ENCODE results near the gene ZNF157.
A peak's percentile ranks its signal among the peaks of the same experiment; 100 is the strongest.
"Not testable (repeated sequence)": the region's sequence is repeated elsewhere in the genome, so short reads cannot be mapped to it uniquely, and the experiment has no call there.

ZNF157 gene

DNA sequence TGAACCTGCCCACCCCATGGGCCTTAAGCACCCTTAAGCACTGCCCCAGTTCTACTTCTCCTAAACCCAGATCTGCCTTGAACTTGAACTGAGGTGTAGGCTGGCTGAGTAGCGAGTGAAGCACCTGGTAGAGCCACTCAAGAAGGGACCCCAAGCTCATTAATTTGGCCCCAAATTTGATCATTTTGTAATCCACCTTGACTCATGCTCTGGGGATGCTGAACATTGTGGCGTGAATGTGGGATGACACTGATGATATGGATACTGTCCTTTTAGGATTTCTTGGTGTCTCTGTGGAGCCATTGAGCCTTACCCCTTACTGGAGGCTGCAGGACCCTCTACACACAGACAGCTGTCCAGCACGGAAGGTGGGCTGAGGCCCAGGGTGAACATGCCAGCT lies at the start of gene ZNF157:
Gene ZNF157, plus strand, starts transcription at position 301 of the 400 bp plus-strand sequence. Its CDS starts 91 bp downstream, at position 392.
- DNase-seq (ENCODE audit: low spot score): no peak

DNA sequence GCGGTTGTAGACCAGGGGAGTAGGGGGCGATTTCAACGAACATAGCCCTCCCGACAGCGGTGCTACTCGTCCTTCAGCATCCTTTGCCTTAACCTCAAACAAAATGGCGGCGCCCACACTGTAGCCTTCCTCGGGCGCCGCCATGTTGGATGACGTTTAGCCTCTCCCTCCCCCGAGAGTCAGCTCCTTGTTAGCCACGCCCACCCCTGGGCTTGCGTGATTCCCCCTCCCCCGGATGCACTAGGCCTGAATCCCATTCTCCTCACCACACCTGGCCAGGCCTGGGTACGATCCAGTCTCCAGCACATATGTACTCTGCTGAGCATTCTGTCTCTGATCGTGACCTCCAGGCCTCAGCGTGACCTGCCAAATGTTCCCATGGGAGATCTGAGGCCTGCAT lies 49.0 kb upstream of the ZNF157 start:
- DNase-seq (ENCODE audit: low spot score): no peak

- DNase-seq (ENCODE audit: low spot score): no peak
Observed at GRCh38 chrX:47321823-47322371, 48.5 kb upstream of the ZNF157 start.

DNA sequence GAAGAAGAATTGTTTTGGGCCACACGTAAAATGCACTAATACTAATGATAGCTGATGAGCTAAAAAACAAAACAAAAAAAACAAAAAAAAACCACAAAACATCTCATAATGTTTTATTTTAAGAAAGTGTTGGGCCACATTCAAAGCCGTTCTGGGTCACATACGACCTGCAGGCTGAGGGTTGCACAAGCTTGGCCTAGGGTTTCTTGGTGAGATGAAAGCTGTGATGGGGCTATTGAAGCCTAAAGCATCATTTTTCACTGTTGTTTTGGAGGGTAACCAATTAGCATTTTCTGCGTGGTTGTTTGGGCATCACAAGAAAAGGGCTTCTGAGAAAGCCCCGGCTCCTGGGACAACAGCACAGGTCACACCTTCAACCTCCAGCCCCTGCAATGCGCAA lies 42.5 kb upstream of the ZNF157 start:
- DNase-seq (ENCODE audit: low spot score): no peak

DNA sequence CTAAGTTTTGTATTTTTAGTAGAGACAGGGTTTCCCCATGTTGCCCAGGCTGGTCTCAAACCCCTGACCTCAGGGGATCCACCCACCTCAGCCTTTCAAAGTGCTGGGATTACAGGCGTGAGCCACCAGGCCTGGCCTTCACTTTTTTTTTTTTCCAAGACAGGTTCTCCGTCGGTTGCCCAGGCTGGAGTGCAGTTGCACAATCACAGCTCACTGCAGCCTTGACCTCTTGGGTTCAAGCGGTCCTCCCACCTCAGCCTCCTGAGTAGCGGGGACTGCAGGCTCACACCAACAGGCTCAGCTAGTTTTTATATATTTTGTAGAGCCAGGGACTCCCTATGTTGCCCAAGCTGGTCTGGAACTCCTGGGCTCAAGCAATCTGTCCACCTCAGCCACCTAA lies 37.6 kb upstream of the ZNF157 start:
- not testable (repeated sequence) for DNase-seq (ENCODE audit: low spot score)

DNA sequence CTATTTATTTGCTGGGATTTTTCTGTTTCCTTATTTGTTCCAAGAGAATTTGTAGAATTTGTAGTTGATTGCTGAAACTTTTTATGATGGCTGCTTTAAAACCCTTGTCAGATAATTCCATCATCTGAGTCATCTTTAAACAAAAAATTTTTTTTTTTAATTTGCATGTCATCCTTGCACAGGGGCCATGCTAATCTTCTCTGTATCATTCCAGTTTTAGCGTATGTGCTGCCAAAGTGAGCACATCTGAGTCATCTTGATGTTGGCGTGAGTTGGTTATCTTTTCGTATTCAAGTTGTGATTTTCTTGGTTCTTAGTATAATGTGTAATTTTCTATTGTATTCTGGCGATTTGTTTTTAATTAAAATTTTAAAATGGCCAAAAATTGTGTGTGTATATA lies 18.7 kb upstream of the ZNF157 start:
- DNase-seq (ENCODE audit: low spot score): no peak

DNA sequence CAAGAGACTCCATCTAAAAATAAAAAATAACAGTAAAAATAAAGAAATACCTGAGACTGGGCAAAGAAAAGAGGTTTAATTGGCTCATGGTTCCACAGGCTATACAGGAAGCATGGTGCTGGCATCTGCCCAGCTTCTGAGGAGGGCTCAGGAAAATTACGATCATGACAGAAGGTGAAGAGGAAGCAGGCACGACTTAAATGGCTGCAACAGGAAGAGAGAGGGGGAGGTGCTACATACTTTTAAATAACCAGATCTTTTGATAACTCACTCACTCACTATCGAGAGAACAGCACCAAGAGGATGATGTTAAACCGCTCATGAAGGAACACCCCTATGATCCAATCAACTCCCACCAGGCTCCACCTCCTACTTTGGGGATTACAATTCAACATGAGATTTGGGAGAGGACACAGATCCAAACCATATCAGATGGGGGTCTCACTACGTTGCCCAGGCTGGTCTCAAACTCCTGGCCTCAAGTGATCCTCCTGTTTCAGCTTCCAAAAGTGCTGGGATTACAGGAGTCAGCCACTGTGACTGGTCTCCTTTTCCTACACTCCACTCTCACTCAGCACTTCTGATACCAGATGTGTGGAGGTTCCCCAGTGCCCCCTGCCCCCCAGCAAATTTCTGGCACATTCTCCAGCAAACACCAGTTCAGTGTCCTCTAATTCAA lies 11.9 kb upstream of the ZNF157 start:
- DNase-seq (ENCODE audit: low spot score): no peak

DNA sequence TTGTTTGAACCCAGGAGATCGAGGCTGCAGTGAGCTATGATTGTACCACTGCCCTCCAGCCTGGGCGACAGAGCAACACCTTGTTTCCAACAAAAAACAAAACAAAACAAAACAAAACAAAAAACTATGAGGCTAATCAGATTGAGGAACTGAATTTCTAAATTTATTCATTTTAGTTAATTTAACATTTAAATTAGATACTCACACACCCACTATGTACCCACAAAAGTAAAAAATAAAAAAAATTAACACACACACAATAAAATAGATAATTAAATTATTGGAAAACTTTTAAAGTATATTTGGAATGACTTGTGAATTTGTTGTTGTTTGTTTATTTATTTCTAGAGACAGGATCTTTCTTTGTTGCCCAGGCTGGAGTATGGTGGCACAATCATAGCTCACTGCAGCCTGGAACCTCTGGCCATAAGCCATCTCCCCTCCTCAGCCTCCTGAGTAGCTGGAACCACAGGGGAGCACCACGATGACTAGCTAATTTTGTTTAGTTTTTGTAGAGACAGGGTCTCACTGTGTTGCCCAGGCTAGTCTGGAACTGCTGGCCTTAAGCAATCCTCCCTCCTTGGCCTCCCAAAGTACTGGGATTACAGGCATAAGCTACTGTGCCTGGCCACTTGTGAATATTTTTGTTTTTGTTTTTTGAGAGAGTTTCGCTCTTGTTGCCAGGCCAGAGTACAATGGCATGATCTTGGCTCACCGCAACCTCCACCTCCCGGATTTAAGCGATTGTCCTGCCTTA lies 9.8 kb upstream of the ZNF157 start:
- DNase-seq (ENCODE audit: low spot score): no peak

- peak; percentile 18 for DNase-seq (ENCODE audit: low spot score)
Observed at GRCh38 chrX:47361538-47362511, 8.6 kb upstream of the ZNF157 start.

DNA sequence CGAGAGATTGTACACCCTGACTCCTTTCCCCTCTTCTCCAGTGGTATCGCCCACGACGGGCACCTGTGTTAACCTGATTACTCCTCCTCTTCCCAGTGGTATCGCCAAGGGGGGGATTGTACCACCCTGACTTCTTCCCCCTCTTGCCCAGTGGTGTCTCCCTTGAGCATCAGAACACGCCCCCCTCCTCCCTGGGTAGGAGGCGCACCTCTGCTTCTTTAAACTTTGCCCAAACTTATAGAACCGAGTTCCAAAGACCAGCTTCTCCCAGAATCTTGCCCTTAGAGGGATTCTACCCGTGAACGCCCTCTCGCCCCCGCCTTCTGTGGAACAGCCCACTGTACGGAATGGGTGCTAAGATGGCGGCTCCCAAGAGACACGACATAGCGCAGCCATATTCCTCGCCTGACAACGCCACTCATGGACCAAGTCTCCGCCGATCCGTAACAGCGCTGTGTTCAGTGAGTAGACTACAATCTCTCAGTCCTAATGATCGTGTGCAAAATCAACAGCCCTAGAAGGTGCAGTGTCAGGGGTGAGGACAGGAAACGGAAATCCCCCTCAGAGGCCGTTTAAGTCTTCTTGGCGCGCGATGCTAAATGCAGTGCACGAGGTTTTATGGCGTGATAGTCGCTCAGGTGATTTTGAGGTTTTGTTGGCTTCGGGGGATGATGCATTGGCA lies 4.2 kb upstream of the ZNF157 start:
- no peak for DNase-seq (ENCODE audit: low spot score)

DNA sequence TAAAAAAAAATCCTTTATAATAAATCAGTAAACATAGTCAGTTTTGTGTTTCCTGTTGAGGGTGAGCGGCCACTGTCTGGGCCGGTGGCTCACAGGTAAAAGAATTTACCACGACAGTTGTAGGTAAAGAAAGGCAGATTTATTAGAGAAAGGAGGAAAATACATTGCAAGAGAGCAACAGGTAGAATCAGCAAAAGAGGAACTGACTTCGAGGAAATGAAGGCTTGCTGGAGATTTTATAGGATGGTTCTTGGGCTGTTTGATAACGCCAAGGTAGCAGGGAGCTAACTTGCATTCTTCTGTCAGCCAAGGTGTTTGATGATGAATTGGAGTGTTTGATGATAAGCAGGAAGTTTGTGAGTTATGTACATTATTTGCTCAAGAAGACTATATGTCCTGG lies 2.8 kb downstream of the ZNF157 start:
- no peak for DNase-seq (ENCODE audit: low spot score)

DNA sequence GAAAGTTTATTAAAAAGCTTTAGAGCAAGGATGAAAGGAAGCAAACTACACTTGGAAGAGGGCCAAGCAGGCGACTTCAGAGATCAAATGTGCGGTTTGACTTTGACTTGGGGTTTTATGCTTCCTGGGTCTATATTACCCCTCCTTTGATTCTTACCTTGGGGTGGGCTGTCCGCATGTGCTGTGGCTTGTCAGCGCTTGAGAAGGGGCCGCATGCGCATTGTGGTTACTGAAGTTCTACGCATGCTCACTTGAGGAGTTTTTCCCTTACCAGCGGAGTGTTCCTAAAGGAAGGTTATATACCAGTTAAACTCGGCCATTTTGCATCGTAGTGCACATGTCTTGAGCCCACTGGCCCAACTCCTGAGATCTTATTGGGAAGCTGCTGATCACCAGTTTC lies 9.9 kb downstream of the ZNF157 start:
- no peak for DNase-seq (ENCODE audit: low spot score)

DNA sequence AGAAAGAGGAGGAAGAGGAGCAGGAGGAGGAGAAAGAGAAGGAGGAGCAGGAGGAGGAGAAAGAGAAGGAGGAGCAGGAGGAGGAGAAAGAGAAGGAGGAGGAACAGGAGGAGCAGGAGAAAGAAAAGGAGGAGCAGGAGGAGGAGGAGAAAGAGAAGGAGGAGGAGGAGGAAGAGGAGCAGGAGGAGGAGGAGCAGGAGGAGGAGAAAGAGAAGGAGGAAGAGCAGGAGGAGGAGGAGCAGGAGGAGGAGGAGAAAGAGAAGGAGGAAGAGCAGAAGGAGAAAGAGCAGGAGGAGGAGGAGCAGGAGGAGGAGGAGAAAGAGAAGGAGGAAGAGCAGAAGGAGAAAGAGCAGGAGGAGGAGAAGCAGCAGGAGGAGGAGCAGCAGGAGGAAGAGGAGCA lies 10.5 kb downstream of the ZNF157 start:
- not testable (repeated sequence) for DNase-seq (ENCODE audit: low spot score)

DNA sequence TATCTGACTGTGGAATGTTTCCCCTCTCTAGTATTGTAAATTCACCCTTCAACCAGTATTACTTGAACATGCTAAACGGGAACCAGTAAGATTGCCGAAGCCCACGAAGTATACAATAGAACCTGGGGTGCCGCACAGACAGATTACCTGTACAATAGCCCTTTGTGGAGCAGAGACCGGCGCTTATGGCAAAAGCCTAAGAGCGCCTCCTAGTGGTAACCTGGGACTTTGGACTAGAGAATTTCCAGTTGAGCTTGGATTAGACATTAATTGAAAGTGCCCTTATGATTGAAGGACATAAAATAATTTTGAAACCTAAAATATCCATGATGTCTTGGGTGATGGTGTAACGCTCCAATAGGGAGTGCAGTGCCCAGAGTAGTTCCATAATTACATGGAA lies 14.1 kb downstream of the ZNF157 start:
- no peak for DNase-seq (ENCODE audit: low spot score)

- no peak for DNase-seq (ENCODE audit: low spot score)
Observed at GRCh38 chrX:47390780-47391179, 20.4 kb downstream of the ZNF157 start.

GRCh38 chrX:47413179-47413594 lies 42.8 kb downstream of the ZNF157 start:
- no peak for DNase-seq (ENCODE audit: low spot score)

DNA sequence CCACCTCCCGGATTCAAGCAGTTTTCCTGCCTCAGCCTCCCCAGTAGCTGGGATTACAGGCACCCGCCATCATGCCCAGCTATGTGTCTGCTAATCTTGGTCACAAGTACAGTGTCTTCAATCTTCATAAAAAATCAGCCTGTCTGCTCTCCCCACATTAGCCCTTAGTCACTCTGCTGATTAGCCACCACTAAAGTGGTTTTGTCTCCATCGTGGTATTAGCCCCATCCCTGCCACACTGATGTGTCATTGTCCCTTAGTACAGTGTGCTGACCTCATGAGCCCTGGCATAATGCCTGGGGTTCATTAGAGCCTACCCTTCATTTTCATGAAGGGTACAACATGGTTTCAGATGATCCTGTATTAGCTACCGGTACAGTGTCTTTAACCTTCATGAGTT lies 49.9 kb downstream of the ZNF157 start:
- DNase-seq (ENCODE audit: low spot score): no peak

DNA sequence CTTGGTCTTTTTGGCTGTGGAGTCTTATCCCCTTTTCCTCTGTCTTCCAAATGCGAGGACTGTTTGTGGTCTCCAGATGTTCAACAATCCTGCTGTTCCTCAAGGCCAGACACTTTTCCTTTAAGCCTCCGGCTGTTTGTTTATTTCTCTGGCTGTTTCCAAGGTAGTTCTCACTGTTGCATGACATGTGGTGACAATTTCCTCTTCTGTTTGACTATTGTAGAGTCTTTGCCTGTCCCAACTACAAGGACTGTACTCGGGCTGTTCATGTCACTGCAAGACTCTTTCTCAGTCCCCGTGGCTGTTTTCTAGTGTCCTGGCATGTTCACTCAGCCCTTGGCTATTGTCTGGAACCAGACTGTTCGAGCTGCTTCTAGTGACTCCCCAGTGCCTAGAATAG lies 50.6 kb downstream of the ZNF157 start:
- DNase-seq (ENCODE audit: low spot score): no peak

GRCh38 chrX:47422444-47422843 lies 52.1 kb downstream of the ZNF157 start:
- no peak for DNase-seq (ENCODE audit: low spot score)

- DNase-seq (ENCODE audit: low spot score): no peak
Observed at GRCh38 chrX:47430925-47431324, 60.5 kb downstream of the ZNF157 start.

DNA sequence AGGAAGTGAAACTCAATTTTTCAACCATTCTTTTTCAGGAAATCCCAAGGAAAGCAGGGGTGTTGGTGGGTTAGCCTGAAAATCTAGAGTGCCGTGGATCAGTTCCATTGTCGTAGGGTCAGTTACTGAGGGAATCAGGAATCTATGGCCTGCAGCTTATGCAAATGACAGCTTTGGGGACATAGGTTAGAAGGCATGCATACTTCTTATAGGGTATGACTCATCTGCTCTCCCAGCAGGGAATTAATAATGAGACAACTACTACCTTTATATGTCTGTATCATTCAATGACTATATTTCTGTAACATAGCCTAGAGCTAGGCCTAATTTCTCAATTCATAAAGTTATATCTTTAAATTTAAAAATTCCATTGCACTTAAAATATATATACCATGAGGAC lies 76.1 kb downstream of the ZNF157 start:
- DNase-seq (ENCODE audit: low spot score): no peak

DNA sequence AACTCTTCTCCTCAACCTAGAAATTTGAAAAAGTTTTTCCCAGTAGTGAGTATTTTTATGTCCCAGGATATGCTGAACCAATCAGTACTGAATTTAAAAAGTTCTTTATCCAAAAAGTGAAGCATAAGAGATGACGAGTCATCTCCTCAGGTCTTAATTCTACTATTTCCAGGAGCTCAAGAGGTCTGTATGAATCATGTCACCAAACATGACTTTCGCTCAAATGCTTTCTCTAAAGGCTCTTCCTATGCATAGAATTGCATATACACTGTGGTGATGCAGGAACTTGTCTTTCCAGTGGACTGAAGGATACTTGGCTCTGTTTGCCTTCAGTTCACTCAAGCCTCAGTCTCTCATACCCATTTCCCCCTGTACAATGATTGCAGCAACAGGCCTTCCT lies 76.6 kb downstream of the ZNF157 start:
- no peak for DNase-seq (ENCODE audit: low spot score)
